ENCODE results near the gene MAN1C1. TPM values are rescaled to one million over a fixed set of nuclear protein-coding genes. Genes with fewer than 3 reads are reported as not detected.

MAN1C1 gene
- 10 to 100 TPM; 13.5 to 32.2 TPM for total RNA-seq
- 10 to 100 TPM in 1 of 2 donors, 1 to 10 TPM in 1; 2.8 to 15.5 TPM for polyA plus RNA-seq
- long read RNA-seq, donor 1, partial matches to known transcripts, result 16 of 24 reads
- long read RNA-seq, donor 1, other reads (novel, unspliced or antisense), result 8 of 24 reads
- long read RNA-seq, donor 2, full-length matches to known transcripts, result 11 of 38 reads
- long read RNA-seq, donor 2, partial matches to known transcripts, result 11 of 38 reads
- long read RNA-seq, donor 2, other reads (novel, unspliced or antisense), result 16 of 38 reads

- H3K4me3 ChIP-seq (ENCODE audit: low read length in 2 of 2), result peak within 1 kb of the TSS; percentile 58 to 79
- H3K4me1 ChIP-seq (ENCODE audit: control insufficient read depth in 1 of 2, insufficient read depth in 2 of 2, low read length in 2 of 2), result peaks cover 0 to 6% of the 10 kb centered on the region in 2 donors
- H3K9me3 ChIP-seq (ENCODE audit: control insufficient read depth, low read length), result no peaks in the 10 kb centered on the region
- DNase-seq (peak; percentile 93 to 96), ATAC-seq (ENCODE audit: low FRiP score) (peak; percentile 93)
- H3K36me3 ChIP-seq (ENCODE audit: control insufficient read depth in 1 of 2, insufficient read depth in 2 of 2, low read length in 1 of 2), result no peaks in the 10 kb centered on the region
- WGBS, 2 donors, result 0 to 1% methylated on average over 69 to 116 of the region's 116 CpGs
- intact Hi-C loops (cut with DNase I), result loop anchor here (2.0 to 5.0 kb wide), 6 partner anchors 41 to 181 kb away; no protein-coding TSS in a partner anchor
- H3K27me3 ChIP-seq (ENCODE audit: control insufficient read depth in 1 of 2, insufficient read depth in 2 of 2, low read length in 1 of 2), result no peaks in the 10 kb centered on the region
- peak within 1 kb of the TSS in 1 of 2 donors; percentile 53 for H3K27ac ChIP-seq (ENCODE audit: low read depth in 1 of 2, low read length in 2 of 2)
Measured at GRCh38 chr1:25616095-25616986, at the start of gene MAN1C1. Gene MAN1C1 (plus strand): TSS chr1:25616791. CDS start chr1:25617798, 1,007 bp downstream.

DNA sequence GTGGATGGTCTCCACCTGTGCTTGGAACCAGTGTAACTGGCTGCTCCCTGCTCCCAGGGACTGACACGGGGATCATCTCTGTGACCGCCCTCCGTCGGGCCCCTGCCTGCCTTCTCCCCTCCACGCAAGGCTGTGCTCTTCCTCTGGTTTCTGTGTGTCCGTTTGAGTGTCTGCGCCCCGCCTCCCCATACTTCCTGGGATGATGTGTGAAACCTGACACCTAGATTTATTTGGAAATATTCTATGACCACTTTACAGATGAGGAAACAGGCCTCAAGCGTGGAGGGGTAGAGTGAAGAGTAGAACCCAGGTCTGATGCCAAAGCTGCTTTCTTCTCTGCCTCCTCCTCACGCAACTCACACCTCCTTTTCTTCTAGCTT is 48.9 kb upstream of the MAN1C1 start:
- intact Hi-C loops (cut with DNase I), result loop anchor here in 1 of 2 donors (2.0 kb wide), 1 partner anchor 23 kb away; no protein-coding TSS in a partner anchor
- no peak for ATAC-seq (ENCODE audit: low FRiP score)
- no peaks in the 10 kb centered on the region for H3K4me1 ChIP-seq (ENCODE audit: control insufficient read depth in 1 of 2, insufficient read depth in 2 of 2, low read length in 2 of 2)

GRCh38 chr1:25568090-25568833 is 48.3 kb upstream of the MAN1C1 start:
- peak in 1 of 2 donors; percentile 88 for DNase-seq

More for the DNA sequence above, 48.9 kb upstream of the MAN1C1 start:
- no peak overlapping the region for H3K4me3 ChIP-seq (ENCODE audit: low read length in 2 of 2)
- 76 to 77% methylated on average over 10 of the region's 10 CpGs for WGBS, 2 donors
- H3K27ac ChIP-seq (ENCODE audit: low read depth in 1 of 2, low read length in 2 of 2), result peak overlapping the region; percentile 24 to 87
- H3K27me3 ChIP-seq (ENCODE audit: control insufficient read depth in 1 of 2, insufficient read depth in 2 of 2, low read length in 1 of 2), result no peaks in the 10 kb centered on the region
- no peaks in the 10 kb centered on the region for H3K9me3 ChIP-seq (ENCODE audit: control insufficient read depth, low read length)
- H3K36me3 ChIP-seq (ENCODE audit: control insufficient read depth in 1 of 2, insufficient read depth in 2 of 2, low read length in 1 of 2), result peaks cover 0 to 2% of the 10 kb centered on the region in 2 donors
- no peak for DNase-seq

DNA sequence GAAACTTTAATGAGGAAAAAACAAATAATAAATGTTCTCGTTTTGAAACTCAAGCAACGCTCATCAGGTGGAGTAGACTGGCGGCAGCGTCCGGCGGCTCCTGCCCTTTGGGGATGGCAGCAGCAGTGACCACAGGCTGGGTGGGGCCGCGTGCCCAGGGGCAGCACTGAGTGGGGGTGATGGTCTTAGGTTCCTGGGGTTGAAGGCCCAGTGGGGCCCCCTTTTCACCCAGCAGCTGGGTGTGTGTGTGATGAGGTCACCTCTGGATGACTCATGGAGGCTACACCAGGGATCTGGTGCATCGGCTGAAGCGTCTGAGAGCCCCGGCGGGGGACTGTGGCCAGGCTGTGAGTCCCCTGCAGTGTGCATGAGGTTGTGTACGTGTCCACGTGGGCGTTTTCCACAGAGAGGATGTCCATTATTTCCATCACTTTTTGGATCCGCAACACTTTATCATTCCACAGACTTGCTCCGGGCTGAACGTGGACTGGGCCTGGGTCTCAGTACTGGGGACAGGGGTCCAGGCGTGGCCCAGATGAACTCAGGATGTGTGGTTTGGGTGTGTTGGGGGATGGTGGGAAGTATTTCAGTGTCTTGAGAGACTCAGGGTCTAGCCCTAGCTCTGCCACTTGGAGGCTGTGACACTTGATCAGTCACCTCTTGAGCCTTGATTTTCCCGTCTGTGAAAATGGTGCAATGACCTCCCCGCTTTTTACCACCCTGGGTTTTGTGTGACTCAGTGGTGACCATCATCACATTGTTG is 47.6 kb upstream of the MAN1C1 start:
- Histone ChIP-seq H3K27me3 (ENCODE audit: control insufficient read depth in 1 of 2, insufficient read depth in 2 of 2, low read length in 1 of 2) (no peaks in the 10 kb centered on the region), H3K4me1 (ENCODE audit: control insufficient read depth in 1 of 2, insufficient read depth in 2 of 2, low read length in 2 of 2) (peaks cover 0 to 1% of the 10 kb centered on the region in 2 donors), H3K36me3 (ENCODE audit: control insufficient read depth in 1 of 2, insufficient read depth in 2 of 2, low read length in 1 of 2) (no peaks in the 10 kb centered on the region), H3K4me3 (ENCODE audit: low read length in 2 of 2) (no peak overlapping the region), H3K9me3 (ENCODE audit: control insufficient read depth, low read length) (no peaks in the 10 kb centered on the region), H3K27ac (ENCODE audit: low read depth in 1 of 2, low read length in 2 of 2) (peak overlapping the region in 1 of 2 donors; percentile 87)
- ATAC-seq (ENCODE audit: low FRiP score) (peak; percentile 20), DNase-seq (peak in 1 of 2 donors; percentile 86)
- 69 to 75% methylated on average over 21 of the region's 21 CpGs for WGBS, 2 donors
- intact Hi-C loops (cut with DNase I), result no loop called here

More at GRCh38 chr1:25568090-25568833, 48.3 kb upstream of the MAN1C1 start:
- H3K27ac ChIP-seq (ENCODE audit: low read depth in 1 of 2, low read length in 2 of 2), result peak overlapping the region in 1 of 2 donors; percentile 87
- H3K9me3 ChIP-seq (ENCODE audit: control insufficient read depth, low read length), result no peaks in the 10 kb centered on the region
- no peak for ATAC-seq (ENCODE audit: low FRiP score)
- H3K36me3 ChIP-seq (ENCODE audit: control insufficient read depth in 1 of 2, insufficient read depth in 2 of 2, low read length in 1 of 2), result peaks cover 0 to 2% of the 10 kb centered on the region in 2 donors
- intact Hi-C loops (cut with DNase I), result no loop called here
- no peaks in the 10 kb centered on the region for H3K27me3 ChIP-seq (ENCODE audit: control insufficient read depth in 1 of 2, insufficient read depth in 2 of 2, low read length in 1 of 2)
- H3K4me3 ChIP-seq (ENCODE audit: low read length in 2 of 2), result no peak overlapping the region
- 31 to 40% methylated on average over 20 to 21 of the region's 21 CpGs for WGBS, 2 donors
- peaks cover 0 to 1% of the 10 kb centered on the region in 2 donors for H3K4me1 ChIP-seq (ENCODE audit: control insufficient read depth in 1 of 2, insufficient read depth in 2 of 2, low read length in 2 of 2)

DNA sequence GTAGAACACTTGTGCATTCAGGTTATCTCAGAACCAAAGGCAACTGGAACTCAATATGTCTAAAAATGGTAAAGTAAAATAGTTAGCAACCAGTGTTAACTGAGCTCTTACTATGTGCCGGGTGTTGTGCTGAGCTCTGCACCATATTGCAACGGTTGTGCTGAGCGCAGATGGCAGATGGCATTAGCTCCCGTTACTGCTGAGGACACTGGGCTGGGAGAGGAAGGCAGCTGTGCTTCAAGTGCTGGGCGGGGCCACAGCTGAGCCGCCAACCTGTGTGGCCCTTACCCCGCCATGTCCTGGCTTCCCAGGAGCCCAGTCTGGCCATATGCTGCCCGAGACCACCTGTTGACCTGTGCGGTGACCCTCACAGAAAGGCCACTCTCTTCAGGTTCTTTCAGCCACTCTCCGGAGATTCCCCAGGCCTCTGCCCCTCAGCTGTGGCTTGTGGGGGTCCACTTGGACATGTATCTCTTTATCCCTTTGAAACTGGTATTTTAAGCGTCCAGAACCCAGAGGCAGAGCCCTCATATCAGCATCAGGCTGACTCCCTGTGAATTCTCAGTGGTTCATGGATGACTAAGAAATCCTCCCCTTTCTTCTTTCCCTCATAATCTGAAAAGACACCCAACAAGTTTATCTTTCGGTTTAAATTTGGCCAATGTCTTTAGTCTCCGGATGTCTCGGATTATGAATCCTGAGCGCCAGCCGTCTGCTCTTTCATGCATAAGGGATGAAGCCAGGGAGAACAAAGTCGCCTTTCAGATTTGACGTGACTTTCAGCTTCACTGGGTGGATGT is 46.8 kb upstream of the MAN1C1 start:
- Histone ChIP-seq H3K4me1 (ENCODE audit: control insufficient read depth in 1 of 2, insufficient read depth in 2 of 2, low read length in 2 of 2) (peaks cover 0 to 1% of the 10 kb centered on the region in 2 donors), H3K4me3 (ENCODE audit: low read length in 2 of 2) (no peak overlapping the region), H3K27me3 (ENCODE audit: control insufficient read depth in 1 of 2, insufficient read depth in 2 of 2, low read length in 1 of 2) (no peaks in the 10 kb centered on the region), H3K9me3 (ENCODE audit: control insufficient read depth, low read length) (no peaks in the 10 kb centered on the region), H3K36me3 (ENCODE audit: control insufficient read depth in 1 of 2, insufficient read depth in 2 of 2, low read length in 1 of 2) (no peaks in the 10 kb centered on the region), H3K27ac (ENCODE audit: low read depth in 1 of 2, low read length in 2 of 2) (peak overlapping the region in 1 of 2 donors; percentile 54)
- intact Hi-C loops (cut with DNase I), result no loop called here
- 89 to 90% methylated on average over 18 of the region's 18 CpGs for WGBS, 2 donors
- no peak for DNase-seq
- no peak for ATAC-seq (ENCODE audit: low FRiP score)

DNA sequence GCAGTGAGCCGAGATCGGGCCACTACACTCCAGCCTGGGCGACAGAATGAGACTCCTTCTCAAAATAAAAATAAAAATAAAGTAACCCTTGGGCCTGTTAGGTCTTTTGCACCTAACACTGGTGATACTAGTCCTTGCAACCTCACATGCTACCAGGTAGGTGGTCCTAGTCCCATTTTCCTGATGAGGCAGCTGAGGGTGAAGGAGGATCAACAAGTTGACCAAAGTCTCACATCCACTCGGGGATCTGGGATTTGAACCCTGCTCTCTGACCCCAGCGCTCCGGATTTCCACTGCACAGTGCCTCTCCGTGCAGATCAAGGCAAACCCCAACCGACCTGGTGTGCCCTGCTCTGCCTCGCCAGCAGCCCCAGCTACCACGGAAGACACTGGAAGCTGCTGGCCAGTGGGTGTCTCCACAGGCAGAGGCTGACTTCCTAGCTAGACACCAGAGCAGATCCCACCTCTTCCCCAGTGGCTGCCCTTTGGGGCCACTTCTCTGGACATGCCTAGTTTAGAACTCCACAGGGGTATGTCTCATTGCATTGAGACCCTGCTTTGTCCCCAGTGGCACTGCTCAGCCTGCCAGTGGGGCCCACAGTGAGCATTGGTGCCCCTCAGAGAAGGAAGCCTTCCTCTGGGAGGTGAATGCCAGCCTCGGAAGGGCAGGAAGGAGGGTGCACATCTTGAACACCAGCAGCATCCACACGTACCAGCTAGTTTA is 45.6 kb upstream of the MAN1C1 start:
- Histone ChIP-seq H3K4me1 (ENCODE audit: control insufficient read depth in 1 of 2, insufficient read depth in 2 of 2, low read length in 2 of 2) (peaks cover 0 to 1% of the 10 kb centered on the region in 2 donors), H3K4me3 (ENCODE audit: low read length in 2 of 2) (no peak overlapping the region), H3K9me3 (ENCODE audit: control insufficient read depth, low read length) (no peaks in the 10 kb centered on the region), H3K27ac (ENCODE audit: low read depth in 1 of 2, low read length in 2 of 2) (no peak overlapping the region), H3K36me3 (ENCODE audit: control insufficient read depth in 1 of 2, insufficient read depth in 2 of 2, low read length in 1 of 2) (no peaks in the 10 kb centered on the region), H3K27me3 (ENCODE audit: control insufficient read depth in 1 of 2, insufficient read depth in 2 of 2, low read length in 1 of 2) (no peaks in the 10 kb centered on the region)
- ATAC-seq (ENCODE audit: low FRiP score) (no peak), DNase-seq (no peak)
- intact Hi-C loops (cut with DNase I), result no loop called here
- whole genome bisulfite sequencing, 2 donors, result 88 to 89% methylated on average over 12 of the region's 12 CpGs

- ATAC-seq (ENCODE audit: low FRiP score) (no peak), DNase-seq (no peak)
- no peaks in the 10 kb centered on the region for H3K36me3 ChIP-seq (ENCODE audit: control insufficient read depth in 1 of 2, insufficient read depth in 2 of 2, low read length in 1 of 2)
- no peak overlapping the region for H3K4me3 ChIP-seq (ENCODE audit: low read length in 2 of 2)
- peaks cover 0 to 1% of the 10 kb centered on the region in 2 donors for H3K4me1 ChIP-seq (ENCODE audit: control insufficient read depth in 1 of 2, insufficient read depth in 2 of 2, low read length in 2 of 2)
- no peaks in the 10 kb centered on the region for H3K9me3 ChIP-seq (ENCODE audit: control insufficient read depth, low read length)
- WGBS, 2 donors, result 85 to 94% methylated on average over 6 of the region's 6 CpGs
- H3K27ac ChIP-seq (ENCODE audit: low read depth in 1 of 2, low read length in 2 of 2), result no peak overlapping the region
- intact Hi-C loops (cut with DNase I), result no loop called here
- H3K27me3 ChIP-seq (ENCODE audit: control insufficient read depth in 1 of 2, insufficient read depth in 2 of 2, low read length in 1 of 2), result no peaks in the 10 kb centered on the region
Measured at GRCh38 chr1:25571522-25571970, 45.0 kb upstream of the MAN1C1 start.

Data from aorta (tissue), 5 donors.